ENCODE results near the gene PTBP3.

DNA sequence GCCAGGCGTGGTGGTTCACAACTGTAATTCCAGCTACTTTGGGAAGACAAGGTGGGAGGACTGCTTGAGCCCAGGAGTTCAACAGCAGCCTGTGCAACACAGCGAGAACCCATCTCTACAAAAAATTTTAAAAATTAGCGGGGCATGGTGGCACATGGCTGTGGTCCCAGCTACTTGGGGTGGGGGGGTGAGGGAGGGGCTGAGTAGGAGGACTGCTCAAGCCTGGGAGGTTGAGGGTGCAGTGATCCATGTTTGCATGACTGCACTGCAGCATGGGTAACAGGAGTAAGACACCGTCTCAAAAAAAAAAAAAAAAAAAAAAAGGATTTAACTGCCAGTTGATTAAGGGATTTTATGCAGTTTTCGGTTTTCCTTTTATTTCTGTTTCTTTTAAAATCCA lies 65.0 kb downstream of the PTBP3 start:
- TF ChIP-seq, protein P1, sequence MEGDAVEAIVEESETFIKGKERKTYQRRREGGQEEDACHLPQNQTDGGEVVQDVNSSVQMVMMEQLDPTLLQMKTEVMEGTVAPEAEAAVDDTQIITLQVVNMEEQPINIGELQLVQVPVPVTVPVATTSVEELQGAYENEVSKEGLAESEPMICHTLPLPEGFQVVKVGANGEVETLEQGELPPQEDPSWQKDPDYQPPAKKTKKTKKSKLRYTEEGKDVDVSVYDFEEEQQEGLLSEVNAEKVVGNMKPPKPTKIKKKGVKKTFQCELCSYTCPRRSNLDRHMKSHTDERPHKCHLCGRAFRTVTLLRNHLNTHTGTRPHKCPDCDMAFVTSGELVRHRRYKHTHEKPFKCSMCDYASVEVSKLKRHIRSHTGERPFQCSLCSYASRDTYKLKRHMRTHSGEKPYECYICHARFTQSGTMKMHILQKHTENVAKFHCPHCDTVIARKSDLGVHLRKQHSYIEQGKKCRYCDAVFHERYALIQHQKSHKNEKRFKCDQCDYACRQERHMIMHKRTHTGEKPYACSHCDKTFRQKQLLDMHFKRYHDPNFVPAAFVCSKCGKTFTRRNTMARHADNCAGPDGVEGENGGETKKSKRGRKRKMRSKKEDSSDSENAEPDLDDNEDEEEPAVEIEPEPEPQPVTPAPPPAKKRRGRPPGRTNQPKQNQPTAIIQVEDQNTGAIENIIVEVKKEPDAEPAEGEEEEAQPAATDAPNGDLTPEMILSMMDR (IDR thresholded peaks at IDR 0.05; ENCODE audit: insufficient read depth, low read depth, low read length): no peak
- no peak for TF ChIP-seq EZH2 (IDR thresholded peaks at IDR 0.05; ENCODE audit: insufficient read depth, low read length)

Data from astrocyte (in vitro differentiated cells and primary cell).